Ureter (tissue), 1 donor: ENCODE measurements around the gene IFT172. TPM values are rescaled to one million over a fixed set of nuclear protein-coding genes. Genes with fewer than 3 reads are reported as not detected.
"Not testable (repeated sequence)": the region's sequence is repeated elsewhere in the genome, so short reads cannot be mapped to it uniquely, and the experiment has no call there.

Source experiments
- DNase-seq: peaks from one replicate; pipeline ENCODE4 v3.0.0-alpha.2; 2020; ENCODE audit warnings: low spot score
- total RNA-seq: library from RNA; stranded (reverse); gene quantifications from one replicate; pipeline ENCODE4 v1.2.4, GENCODE V29; 2023
- donor health status: DM: yes; HTN: yes; CAD: no.

IFT172 gene, protein sequence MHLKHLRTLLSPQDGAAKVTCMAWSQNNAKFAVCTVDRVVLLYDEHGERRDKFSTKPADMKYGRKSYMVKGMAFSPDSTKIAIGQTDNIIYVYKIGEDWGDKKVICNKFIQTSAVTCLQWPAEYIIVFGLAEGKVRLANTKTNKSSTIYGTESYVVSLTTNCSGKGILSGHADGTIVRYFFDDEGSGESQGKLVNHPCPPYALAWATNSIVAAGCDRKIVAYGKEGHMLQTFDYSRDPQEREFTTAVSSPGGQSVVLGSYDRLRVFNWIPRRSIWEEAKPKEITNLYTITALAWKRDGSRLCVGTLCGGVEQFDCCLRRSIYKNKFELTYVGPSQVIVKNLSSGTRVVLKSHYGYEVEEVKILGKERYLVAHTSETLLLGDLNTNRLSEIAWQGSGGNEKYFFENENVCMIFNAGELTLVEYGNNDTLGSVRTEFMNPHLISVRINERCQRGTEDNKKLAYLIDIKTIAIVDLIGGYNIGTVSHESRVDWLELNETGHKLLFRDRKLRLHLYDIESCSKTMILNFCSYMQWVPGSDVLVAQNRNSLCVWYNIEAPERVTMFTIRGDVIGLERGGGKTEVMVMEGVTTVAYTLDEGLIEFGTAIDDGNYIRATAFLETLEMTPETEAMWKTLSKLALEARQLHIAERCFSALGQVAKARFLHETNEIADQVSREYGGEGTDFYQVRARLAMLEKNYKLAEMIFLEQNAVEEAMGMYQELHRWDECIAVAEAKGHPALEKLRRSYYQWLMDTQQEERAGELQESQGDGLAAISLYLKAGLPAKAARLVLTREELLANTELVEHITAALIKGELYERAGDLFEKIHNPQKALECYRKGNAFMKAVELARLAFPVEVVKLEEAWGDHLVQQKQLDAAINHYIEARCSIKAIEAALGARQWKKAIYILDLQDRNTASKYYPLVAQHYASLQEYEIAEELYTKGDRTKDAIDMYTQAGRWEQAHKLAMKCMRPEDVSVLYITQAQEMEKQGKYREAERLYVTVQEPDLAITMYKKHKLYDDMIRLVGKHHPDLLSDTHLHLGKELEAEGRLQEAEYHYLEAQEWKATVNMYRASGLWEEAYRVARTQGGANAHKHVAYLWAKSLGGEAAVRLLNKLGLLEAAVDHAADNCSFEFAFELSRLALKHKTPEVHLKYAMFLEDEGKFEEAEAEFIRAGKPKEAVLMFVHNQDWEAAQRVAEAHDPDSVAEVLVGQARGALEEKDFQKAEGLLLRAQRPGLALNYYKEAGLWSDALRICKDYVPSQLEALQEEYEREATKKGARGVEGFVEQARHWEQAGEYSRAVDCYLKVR (N-terminal part only)
- total RNA-seq: 40.4 TPM

- peak; percentile 99 for DNase-seq
These were observed at the start of gene IFT172 for GRCh38 chr2:27489498-27490397. IFT172 (minus strand) TSS chr2:27489743; CDS start chr2:27489653, 90 bp downstream.

DNA sequence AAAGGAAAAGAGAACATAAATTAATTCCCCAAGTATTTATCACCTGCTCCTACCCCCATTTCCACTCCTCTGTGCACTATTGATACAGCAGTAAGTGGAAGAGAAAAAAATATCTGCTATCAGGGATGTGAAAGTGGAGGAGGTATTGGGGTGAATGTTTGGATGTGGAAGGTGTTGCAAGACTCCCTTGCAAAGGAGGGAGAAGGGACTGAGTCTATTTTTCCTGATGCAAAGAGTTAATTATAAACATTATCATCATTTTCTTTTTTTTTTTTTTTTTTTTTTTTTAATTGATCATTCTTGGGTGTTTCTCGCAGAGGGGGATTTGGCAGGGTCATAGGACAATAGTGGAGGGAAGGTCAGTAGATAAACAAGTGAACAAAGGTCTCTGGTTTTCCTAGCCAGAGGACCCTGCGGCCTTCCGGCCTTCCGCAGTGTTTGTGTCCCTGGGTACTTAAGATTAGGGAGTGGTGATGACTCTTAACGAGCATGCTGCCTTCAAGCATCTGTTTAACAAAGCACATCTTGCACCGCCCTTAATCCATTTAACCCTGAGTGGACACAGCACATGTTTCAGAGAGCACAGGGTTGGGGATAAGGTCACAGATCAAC lies 49.4 kb upstream of the IFT172 start:
- not testable (repeated sequence) for DNase-seq

DNA sequence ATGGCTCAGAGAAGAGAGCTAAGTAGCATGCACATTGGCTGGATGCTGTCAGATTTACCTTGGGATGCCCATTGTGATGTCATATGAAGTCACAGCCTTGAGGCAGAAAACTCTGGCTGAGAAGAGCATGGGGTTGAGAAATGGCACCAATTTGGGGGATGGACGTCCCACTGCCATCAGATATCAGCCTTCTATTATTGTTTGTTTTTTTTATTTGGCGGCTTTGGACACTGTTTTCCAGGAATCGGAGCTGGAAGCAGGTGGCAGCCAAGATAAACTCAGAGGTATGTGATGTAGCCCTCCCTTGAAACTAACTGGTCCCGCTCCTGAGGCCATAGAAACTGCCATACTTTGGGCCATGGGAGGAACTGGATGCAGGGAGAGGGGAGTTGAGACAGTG lies 47.7 kb upstream of the IFT172 start:
- DNase-seq: no peak

DNA sequence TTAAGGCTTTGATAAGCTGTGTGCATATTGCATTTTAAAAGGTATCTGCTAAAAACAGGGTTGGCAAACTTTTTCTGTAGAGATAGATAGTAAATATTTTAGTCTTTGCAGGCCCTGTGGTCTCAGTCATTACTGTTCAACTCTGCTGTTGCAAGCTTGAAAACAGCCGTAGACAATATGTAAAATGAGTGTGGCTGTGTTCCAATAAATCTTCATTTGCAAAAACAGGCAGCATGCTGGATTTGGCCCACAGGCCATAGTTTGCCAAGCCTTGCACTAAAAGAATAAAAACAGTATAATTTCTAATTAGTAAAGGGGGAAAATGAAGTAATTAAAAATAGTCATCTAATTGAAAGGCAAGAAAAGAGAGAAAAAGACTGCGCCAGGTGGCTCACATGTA lies 42.4 kb upstream of the IFT172 start:
- no peak for DNase-seq

- no peak for DNase-seq
These were observed 37.6 kb upstream of the IFT172 start for GRCh38 chr2:27527182-27527581.

DNA sequence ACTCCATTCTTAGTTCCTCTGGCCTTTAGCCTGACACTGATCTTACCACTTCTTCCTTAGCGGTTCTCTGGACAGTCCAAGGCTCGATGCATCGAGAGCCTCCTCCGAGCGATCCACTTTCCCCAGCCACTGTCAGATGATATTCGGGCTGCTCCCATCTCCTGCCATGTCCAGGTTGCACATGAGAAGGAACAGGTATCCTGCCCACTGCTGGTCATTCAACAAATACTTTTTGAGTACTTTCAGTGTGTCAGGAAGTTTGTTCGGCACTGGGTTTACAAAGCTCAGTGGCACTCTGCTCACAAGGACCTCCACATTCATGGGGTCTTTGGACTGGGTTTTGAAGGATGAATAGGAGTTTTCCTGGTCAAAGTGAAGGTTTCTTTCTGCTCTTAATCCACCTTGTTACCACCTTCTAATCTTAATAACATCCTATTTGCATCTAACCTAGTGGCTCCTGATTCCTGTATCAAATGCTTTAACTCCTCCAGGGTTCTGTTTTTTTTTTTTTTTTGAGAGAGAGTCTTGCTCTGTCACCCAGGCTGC lies 32.9 kb upstream of the IFT172 start:
- DNase-seq: no peak

DNA sequence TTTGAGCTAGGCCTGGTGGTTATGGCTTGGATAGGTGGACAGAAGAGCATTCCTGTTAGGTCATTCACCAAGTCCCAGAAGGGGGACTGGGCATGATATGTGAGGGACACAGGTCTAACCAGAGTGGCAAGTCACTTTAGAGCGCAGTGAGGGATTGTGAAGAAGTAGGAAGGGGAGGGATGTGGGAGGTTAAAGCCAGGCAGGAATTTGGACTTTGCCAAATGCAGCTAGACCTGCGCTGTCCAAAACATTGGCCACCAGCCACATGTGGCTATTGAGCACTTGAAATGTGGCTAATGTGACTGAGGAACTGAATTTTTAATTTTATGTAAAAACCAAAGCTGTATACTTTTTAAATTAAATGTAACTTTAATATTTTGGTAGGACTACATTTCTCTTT lies 30.8 kb upstream of the IFT172 start:
- no peak for DNase-seq

- no peak for DNase-seq
These were observed 29.2 kb upstream of the IFT172 start for GRCh38 chr2:27518782-27519113.

DNA sequence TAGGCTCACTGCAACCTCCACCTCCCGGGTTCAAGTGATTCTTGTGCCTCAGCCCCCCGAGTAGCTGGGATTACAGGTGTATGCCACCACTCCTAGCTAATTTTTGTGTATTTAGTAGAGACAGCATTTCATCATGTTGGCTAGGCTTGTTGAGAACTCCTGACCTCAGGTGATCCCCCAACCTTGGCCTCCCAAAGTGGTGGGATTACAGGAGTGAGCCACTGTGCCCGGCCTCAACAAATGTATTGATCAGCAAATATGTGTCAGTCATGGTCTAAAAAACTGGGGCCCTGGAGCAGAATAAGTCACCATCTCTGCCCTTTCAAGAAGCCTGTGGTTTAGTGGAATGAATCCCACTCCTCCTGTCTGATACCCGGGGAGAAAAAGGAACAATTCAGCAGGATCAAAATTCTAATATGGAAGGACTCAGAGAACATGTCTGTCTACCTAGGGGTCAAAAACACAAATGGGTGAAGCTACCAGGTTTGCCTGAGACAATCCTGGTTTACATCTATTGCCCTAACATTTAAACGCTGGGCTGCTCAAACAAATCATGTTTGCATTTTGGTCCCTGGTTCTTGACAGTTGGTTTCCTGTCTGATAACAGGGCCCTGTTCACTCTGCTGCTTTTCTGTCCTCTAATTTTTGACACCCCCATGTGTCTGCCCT lies 28.7 kb upstream of the IFT172 start:
- no peak for DNase-seq

DNA sequence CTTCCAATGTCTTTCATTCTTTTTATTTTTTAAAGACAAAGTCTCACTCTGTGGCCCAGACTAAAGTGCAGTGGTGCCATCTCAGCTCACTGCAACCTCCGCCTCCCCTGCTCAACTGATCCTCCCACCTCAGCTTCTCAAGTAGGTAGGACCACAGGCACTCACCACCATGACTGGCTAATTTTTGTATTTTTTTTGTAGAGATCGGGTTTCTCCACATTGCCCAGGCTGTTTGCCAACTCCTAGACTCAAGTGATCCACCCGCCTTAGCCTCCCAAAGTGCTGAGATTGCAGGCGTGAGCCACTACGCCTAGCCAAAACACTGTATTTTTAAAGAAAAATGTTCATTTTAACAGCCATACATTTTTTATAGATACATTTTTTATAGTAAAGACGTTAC lies 19.8 kb upstream of the IFT172 start:
- no peak for DNase-seq

GRCh38 chr2:27507293-27507692 lies 17.8 kb upstream of the IFT172 start:
- DNase-seq: no peak

GRCh38 chr2:27506587-27506986 lies 17.0 kb upstream of the IFT172 start:
- DNase-seq: no peak

DNA sequence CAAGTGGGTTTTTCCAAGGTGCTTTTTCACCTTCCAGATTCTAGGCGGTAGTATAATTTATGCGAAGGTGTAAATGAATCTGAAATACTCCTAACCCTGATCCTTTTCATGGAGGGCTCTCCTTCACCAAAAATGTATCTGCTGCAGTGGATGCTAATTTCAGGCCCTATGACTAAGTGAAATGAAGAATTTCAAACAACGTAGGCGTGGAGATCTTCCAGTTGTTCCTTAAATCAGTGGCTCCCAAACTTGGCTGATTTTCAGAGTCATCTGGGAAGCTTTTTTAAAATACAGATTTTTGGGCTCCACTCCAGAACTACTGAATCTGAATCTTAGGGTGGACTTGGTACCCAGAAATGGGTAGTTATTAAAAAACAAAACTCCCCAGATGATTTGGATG lies 12.6 kb upstream of the IFT172 start:
- DNase-seq: no peak

DNA sequence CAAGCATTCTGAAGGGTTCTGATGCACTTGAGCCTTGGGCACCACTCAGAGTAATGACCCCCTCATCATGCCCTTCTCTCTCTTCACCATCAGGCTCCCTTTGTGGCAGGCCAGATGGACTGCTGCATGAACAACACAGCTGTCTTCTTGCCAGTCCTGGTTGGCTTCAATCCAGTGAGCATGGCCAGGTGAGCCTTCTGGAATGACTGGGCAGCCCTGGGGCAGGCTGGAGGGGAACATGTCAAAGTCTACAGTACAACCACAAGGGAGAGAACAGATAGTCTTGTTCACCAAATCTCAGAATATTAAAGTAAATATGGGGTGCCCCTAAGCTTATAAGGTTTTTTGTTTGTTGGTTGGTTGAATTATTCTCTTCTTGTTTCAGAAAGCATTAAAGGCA lies 11.5 kb upstream of the IFT172 start:
- DNase-seq: no peak

DNA sequence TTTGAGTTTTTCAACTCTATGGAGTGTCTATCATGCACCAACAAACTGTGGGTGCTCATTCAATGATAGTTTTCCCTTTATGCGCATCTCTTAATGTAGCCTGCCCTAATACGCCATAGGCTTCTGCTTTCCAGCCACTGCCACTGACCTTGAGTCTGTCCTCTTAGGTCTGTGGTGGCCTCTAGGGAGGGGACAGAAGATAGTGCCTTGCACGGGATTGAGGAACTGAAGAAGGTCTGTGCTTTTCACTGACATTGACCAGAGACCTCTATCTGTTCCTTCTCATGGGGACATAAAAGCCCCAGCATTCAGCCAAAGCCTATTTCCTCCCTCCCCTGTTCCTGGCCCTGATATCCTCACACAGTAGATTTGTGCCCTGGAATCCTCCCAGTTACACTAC lies 9.4 kb upstream of the IFT172 start:
- DNase-seq: no peak

DNA sequence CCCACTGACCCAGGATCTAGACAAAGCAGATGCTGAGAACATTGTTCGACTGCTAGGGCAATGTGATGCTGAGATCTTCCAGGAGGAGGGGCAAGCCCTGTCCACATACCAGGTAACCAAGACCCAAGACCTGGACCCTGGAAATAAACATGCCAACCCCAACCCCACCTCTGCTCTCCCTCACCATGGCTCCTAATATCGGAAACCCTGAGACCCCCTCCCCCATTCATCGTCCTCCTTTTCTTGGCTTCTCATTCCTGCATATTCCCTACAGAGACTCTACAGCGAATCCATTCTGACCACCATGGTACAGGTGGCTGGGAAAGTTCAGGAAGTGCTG lies 7.7 kb upstream of the IFT172 start:
- no peak for DNase-seq

DNA sequence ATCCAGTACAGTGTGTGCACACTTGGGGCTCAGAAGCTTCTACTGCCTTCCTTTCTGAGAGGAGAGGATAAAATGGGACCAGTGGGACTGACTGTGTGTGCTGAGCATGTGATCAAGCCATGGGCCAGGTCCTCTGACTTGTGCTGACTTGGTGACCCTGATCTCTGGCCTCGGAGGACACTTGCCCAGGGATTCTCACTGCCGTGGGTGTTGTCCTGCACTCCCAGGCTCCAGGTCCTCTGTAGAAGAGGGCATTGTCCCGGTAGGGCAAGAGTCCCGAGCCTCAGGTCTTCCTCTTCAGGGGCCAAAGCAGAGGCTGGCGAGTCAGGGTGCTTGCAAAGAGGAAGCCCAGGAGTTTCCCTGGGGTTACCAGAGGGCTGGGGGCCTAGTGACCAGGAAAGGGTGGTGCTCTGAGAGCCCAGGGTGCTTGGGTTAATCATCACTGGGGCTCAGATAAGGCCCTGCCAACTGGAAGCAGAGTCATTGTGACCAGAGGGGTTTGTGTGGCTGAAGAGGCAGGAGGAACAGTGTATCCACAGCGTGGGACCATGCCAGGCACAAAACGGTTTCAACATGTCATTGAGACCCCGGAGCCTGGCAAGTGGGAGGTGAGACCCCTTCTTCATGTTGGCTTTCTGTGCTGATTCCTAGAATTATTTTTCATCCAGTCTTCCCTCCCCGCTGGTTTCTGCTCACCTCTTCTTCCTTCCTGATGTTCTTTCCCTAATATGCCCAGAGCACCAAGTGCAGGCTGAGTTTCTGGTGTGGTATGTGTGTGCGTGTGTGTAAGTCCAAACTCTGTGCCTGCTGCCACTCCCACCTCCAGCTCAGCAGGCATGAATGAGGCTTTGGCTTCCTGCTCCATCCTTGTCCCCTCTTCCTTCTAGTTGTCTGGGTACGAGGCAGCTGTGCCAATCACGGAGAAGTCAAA lies 7.1 kb upstream of the IFT172 start, which contains the start of gene GCKR:
TSS of gene GCKR (plus strand) at position 483 of the 931 bp plus-strand sequence. CDS start at position 549, 66 bp downstream.
- DNase-seq: no peak

- DNase-seq: no peak
These were observed 6.4 kb upstream of the IFT172 start for GRCh38 chr2:27495840-27496356.
